ENCODE results near the gene PRB2. TPM values are rescaled to one million over a fixed set of nuclear protein-coding genes. Genes with fewer than 3 reads are reported as not detected.

The PRB2 gene
- total RNA-seq, 2 experiments from 2014 or later: not detected

GRCh38 chr12:11348439-11348838, 46.9 kb downstream of the PRB2 start:
- Mint-ChIP-seq H3K9me3 (ENCODE audit: insufficient read depth) (no peaks in the 10 kb centered on the region), H3K4me1 (ENCODE audit: low read depth) (no peaks in the 10 kb centered on the region), H3K27me3 (ENCODE audit: low read depth) (no peaks in the 10 kb centered on the region), H3K27ac (no peak overlapping the region), H3K36me3 (ENCODE audit: low read depth) (no peaks in the 10 kb centered on the region), H3K4me3 (no peak overlapping the region)
- ChIA-PET POLR2A (no interaction called here), CTCF (no interaction called here)
- ATAC-seq (no peak), DNase-seq (no peak)

GRCh38 chr12:11347810-11348209, 47.6 kb downstream of the PRB2 start:
- CTCF ChIA-PET: no interaction called here
- Mint-ChIP-seq H3K36me3 (ENCODE audit: low read depth) (no peaks in the 10 kb centered on the region), H3K4me1 (ENCODE audit: low read depth) (no peaks in the 10 kb centered on the region), H3K9me3 (ENCODE audit: insufficient read depth) (no peaks in the 10 kb centered on the region), H3K27ac (no peak overlapping the region), H3K27me3 (ENCODE audit: low read depth) (no peaks in the 10 kb centered on the region), H3K4me3 (no peak overlapping the region)
- no peak for ATAC-seq
- no peak for DNase-seq
- POLR2A ChIA-PET: no interaction called here

- ATAC-seq: no peak
- CTCF ChIA-PET: no interaction called here
- Mint-ChIP-seq H3K27me3 (ENCODE audit: low read depth) (no peaks in the 10 kb centered on the region), H3K4me3 (no peak overlapping the region), H3K9me3 (ENCODE audit: insufficient read depth) (no peaks in the 10 kb centered on the region), H3K36me3 (ENCODE audit: low read depth) (no peaks in the 10 kb centered on the region), H3K27ac (no peak overlapping the region), H3K4me1 (ENCODE audit: low read depth) (no peaks in the 10 kb centered on the region)
- POLR2A ChIA-PET: no interaction called here
- no peak for DNase-seq
These were observed 50.9 kb downstream of the PRB2 start for GRCh38 chr12:11344500-11344899.

Other genes with a start within 250 kb of the PRB2 start
- 1 to 10 TPM; 8.9 to 9.5 TPM for gene SMIM10L1, start 224.4 kb downstream of the PRB2 start, total RNA-seq
- not detected for gene TAS2R42, start 208.6 kb downstream of the PRB2 start, total RNA-seq
- gene PRB3, start 125.9 kb downstream of the PRB2 start, total RNA-seq: not detected
- not detected for gene PRB4, start 85.1 kb downstream of the PRB2 start, total RNA-seq